Neural progenitor cell (in vitro differentiated cells): ENCODE measurements around the gene ZNF536. TPM values are rescaled to one million over a fixed set of nuclear protein-coding genes. Genes with fewer than 3 reads are reported as not detected.
A peak's percentile ranks its signal among the peaks of the same experiment; 100 is the strongest.

ENCODE experiments used
- DNase-seq: peaks from one replicate; pipeline ENCODE4 v3.0.0-alpha.2; 2016; ENCODE audit warnings: low spot score
- H2AFZ ChIP-seq: fragments of 200-600 bp; sonication (generic); replicated peaks from 2 replicates; pipeline ENCODE4 v1.6.1; 2016; ENCODE audit warnings: antibody characterized with exemption
- H3F3A ChIP-seq: fragments of 200-600 bp; sonication (generic); 2 replicates; pipeline ENCODE4 v1.6.1; 2016; ENCODE audit warnings: antibody characterized with exemption, low read depth
- H3K27ac ChIP-seq: fragments of 200-600 bp; sonication (generic); 2 replicates; pipeline ENCODE4 v1.5.1; 2016; ENCODE audit warnings: mild to moderate bottlenecking
- H3K27me3 ChIP-seq: fragments of 200-600 bp; sonication (generic); 2 replicates; pipeline ENCODE4 v1.6.1; 2016; ENCODE audit warnings: mild to moderate bottlenecking, moderate library complexity
- H3K36me3 ChIP-seq: fragments of 200-600 bp; sonication (generic); 2 replicates; pipeline ENCODE4 v1.5.1; 2016
- H3K4me1 ChIP-seq: fragments of 200-600 bp; sonication (generic); 2 replicates; pipeline ENCODE4 v1.6.1; 2016; ENCODE audit warnings: mixed run types
- H3K4me2 ChIP-seq: fragments of 200-600 bp; sonication (generic); 2 replicates; pipeline ENCODE4 v1.6.1; 2016
- H3K4me3 ChIP-seq: fragments of 200-600 bp; sonication (generic); 2 replicates; pipeline ENCODE4 v1.5.1; 2016
- H3K79me2 ChIP-seq: fragments of 200-600 bp; sonication (generic); 2 replicates; pipeline ENCODE4 v1.6.1; 2016; ENCODE audit warnings: low read depth
- H3K9ac ChIP-seq: fragments of 200-600 bp; sonication (generic); 2 replicates; pipeline ENCODE4 v1.6.1; 2016
- H3K9me3 ChIP-seq: fragments of 200-600 bp; sonication (generic); 2 replicates; pipeline ENCODE4 v1.5.1; 2016; ENCODE audit warnings: low read depth
- H4K20me1 ChIP-seq: fragments of 200-600 bp; sonication (generic); 2 replicates; pipeline ENCODE4 v1.6.1; 2016; ENCODE audit warnings: low read depth
- H3K27ac Mint-ChIP-seq: 3 replicates; pipeline ENCODE4 v1.8.0; 2021; ENCODE audit warnings: mixed read lengths
- H3K27me3 Mint-ChIP-seq: 2 replicates; pipeline ENCODE4 v1.8.0; 2022; ENCODE audit warnings: low read depth, mild to moderate bottlenecking, inconsistent platforms, moderate library complexity, mixed read lengths; ENCODE audit not compliant: insufficient read depth
- H3K36me3 Mint-ChIP-seq: 3 replicates; pipeline ENCODE4 v1.8.0; 2021; ENCODE audit warnings: mixed read lengths
- H3K4me1 Mint-ChIP-seq: 3 replicates; pipeline ENCODE4 v1.8.0; 2021; ENCODE audit warnings: mixed read lengths
- H3K4me3 Mint-ChIP-seq: 3 replicates; pipeline ENCODE4 v1.8.0; 2021; ENCODE audit warnings: mild to moderate bottlenecking, moderate library complexity, mixed read lengths
- H3K9me3 Mint-ChIP-seq: 3 replicates; pipeline ENCODE4 v1.8.0; 2020; ENCODE audit warnings: mixed read lengths
- CTCF ChIP-seq: fragments of 200-600 bp; sonication (generic); IDR thresholded peaks from 2 replicates; pipeline ENCODE4 v1.5.1; 2017; ENCODE audit warnings: antibody characterized with exemption, mild to moderate bottlenecking
- EZH2 ChIP-seq: fragments of 200-600 bp; sonication (generic); IDR thresholded peaks from 2 replicates; pipeline ENCODE4 v1.6.1; 2017; ENCODE audit warnings: antibody characterized with exemption, mild to moderate bottlenecking, moderate library complexity
- EZH2phosphoT487 ChIP-seq: fragments of 200-600 bp; sonication (generic); IDR thresholded peaks from 2 replicates; pipeline ENCODE4 v1.6.1; 2017; ENCODE audit warnings: antibody characterized with exemption
- total RNA-seq: library from RNA; depleted of rRNA; stranded (reverse); fragments of >200 nt; gene quantifications from 2 replicates; pipeline ENCODE4 v1.2.3, GENCODE V29; 2015; ENCODE audit warnings: low replicate concordance

Gene ZNF536
- total RNA-seq, 1 donor from 2014 or later: 0.24 TPM

- Mint-ChIP-seq H3K36me3 (peaks cover 3% of the 10 kb centered on the region), H3K4me1 (peaks cover 27% of the 10 kb centered on the region), H3K27ac (no peak overlapping the region), H3K9me3 (no peaks in the 10 kb centered on the region), H3K4me3 (no peak overlapping the region), H3K27me3 (peaks cover 5% of the 10 kb centered on the region)
- no peak for DNase-seq
- Histone ChIP-seq H3K4me3 (no peak overlapping the region), H2AFZ (no peak overlapping the region), H3K4me2 (no peak overlapping the region), H3K9me3 (no peaks in the 10 kb centered on the region), H3K9ac (no peak overlapping the region), H3K4me1 (no peaks in the 10 kb centered on the region), H4K20me1 (no peaks in the 10 kb centered on the region), H3K27ac (no peak overlapping the region), H3K79me2 (no peaks in the 10 kb centered on the region), H3F3A (no peaks in the 10 kb centered on the region), H3K36me3 (no peaks in the 10 kb centered on the region), H3K27me3 (no peaks in the 10 kb centered on the region)
- TF ChIP-seq EZH2phosphoT487: no peak
- no peak for TF ChIP-seq CTCF
- no peak for TF ChIP-seq EZH2
These were observed 104.8 kb downstream of the ZNF536 start for GRCh38 chr19:30476997-30477396.

- H3K36me3 Mint-ChIP-seq: peaks cover 3% of the 10 kb centered on the region
- Histone ChIP-seq H3K27me3 (no peaks in the 10 kb centered on the region), H3K4me3 (no peak overlapping the region), H3K27ac (no peak overlapping the region), H2AFZ (no peak overlapping the region), H3K4me1 (no peaks in the 10 kb centered on the region), H4K20me1 (no peaks in the 10 kb centered on the region), H3K36me3 (no peaks in the 10 kb centered on the region), H3K79me2 (no peaks in the 10 kb centered on the region), H3K9ac (no peak overlapping the region), H3K4me2 (no peak overlapping the region), H3K9me3 (no peaks in the 10 kb centered on the region), H3F3A (no peaks in the 10 kb centered on the region)
- DNase-seq: no peak
- peaks cover 6% of the 10 kb centered on the region for H3K9me3 Mint-ChIP-seq
- no peak overlapping the region for H3K4me3 Mint-ChIP-seq
- peaks cover 27% of the 10 kb centered on the region for H3K4me1 Mint-ChIP-seq
- no peak overlapping the region for H3K27ac Mint-ChIP-seq
- TF ChIP-seq CTCF (no peak), EZH2 (no peak), EZH2phosphoT487 (no peak)
- peaks cover 6% of the 10 kb centered on the region for H3K27me3 Mint-ChIP-seq
These were observed 107.0 kb downstream of the ZNF536 start for GRCh38 chr19:30479231-30479630.

- H3K4me3 Mint-ChIP-seq: no peak overlapping the region
- H2AFZ ChIP-seq: peak overlapping the region; percentile 47
These were observed 107.9 kb downstream of the ZNF536 start for GRCh38 chr19:30480097-30480496.

More at GRCh38 chr19:30480097-30480496, 107.9 kb downstream of the ZNF536 start:
- Histone ChIP-seq H3K9me3 (no peaks in the 10 kb centered on the region), H3K27ac (no peak overlapping the region), H3F3A (no peaks in the 10 kb centered on the region), H3K79me2 (no peaks in the 10 kb centered on the region), H3K4me2 (no peak overlapping the region), H3K4me1 (no peaks in the 10 kb centered on the region), H3K9ac (no peak overlapping the region), H3K27me3 (no peaks in the 10 kb centered on the region), H3K4me3 (no peak overlapping the region), H3K36me3 (no peaks in the 10 kb centered on the region), H4K20me1 (no peaks in the 10 kb centered on the region)
- peak overlapping the region; percentile 46 for H3K27ac Mint-ChIP-seq
- peaks cover 9% of the 10 kb centered on the region for H3K27me3 Mint-ChIP-seq
- no peak for TF ChIP-seq CTCF
- TF ChIP-seq EZH2phosphoT487: no peak
- no peak for TF ChIP-seq EZH2
- H3K36me3 Mint-ChIP-seq: peaks cover 3% of the 10 kb centered on the region
- peaks cover 27% of the 10 kb centered on the region for H3K4me1 Mint-ChIP-seq
- peaks cover 6% of the 10 kb centered on the region for H3K9me3 Mint-ChIP-seq
- DNase-seq: no peak
